ENCODE measurements around the gene TBX6. TPM values are rescaled to one million over a fixed set of nuclear protein-coding genes. Genes with fewer than 3 reads are reported as not detected.
"Not testable (repeated sequence)": the region's sequence is repeated elsewhere in the genome, so short reads cannot be mapped to it uniquely, and the experiment has no call there.

The TBX6 gene
- polyA plus RNA-seq, 1 donor from 2014 or later, result not detected

- Histone ChIP-seq H3F3A (ENCODE audit: insufficient read depth, low read length, poor library complexity, severe bottlenecking) (no peaks in the 10 kb centered on the region), H4K20me1 (ENCODE audit: insufficient read depth) (no peaks in the 10 kb centered on the region), H3K79me2 (replicated peaks; ENCODE audit: insufficient read depth, low read length) (no peaks in the 10 kb centered on the region), H3K4me2 (ENCODE audit: low read length) (no peak overlapping the region), H3K36me3 (ENCODE audit: insufficient read depth, low read length) (no peaks in the 10 kb centered on the region), H3K4me3 (ENCODE audit: low read length) (no peak overlapping the region), H3K9me3 (ENCODE audit: low read length) (no peaks in the 10 kb centered on the region), H3K27ac (ENCODE audit: low read length) (no peak overlapping the region), H2AFZ (ENCODE audit: low read depth, low read length) (no peak overlapping the region), H3K9ac (ENCODE audit: low read length) (no peak overlapping the region), H3K9me2 (ENCODE audit: insufficient read depth, low read length) (no peaks in the 10 kb centered on the region), H3K27me3 (ENCODE audit: insufficient read depth, low read depth, low read length) (no peaks in the 10 kb centered on the region)
- TF ChIP-seq, protein P1, sequence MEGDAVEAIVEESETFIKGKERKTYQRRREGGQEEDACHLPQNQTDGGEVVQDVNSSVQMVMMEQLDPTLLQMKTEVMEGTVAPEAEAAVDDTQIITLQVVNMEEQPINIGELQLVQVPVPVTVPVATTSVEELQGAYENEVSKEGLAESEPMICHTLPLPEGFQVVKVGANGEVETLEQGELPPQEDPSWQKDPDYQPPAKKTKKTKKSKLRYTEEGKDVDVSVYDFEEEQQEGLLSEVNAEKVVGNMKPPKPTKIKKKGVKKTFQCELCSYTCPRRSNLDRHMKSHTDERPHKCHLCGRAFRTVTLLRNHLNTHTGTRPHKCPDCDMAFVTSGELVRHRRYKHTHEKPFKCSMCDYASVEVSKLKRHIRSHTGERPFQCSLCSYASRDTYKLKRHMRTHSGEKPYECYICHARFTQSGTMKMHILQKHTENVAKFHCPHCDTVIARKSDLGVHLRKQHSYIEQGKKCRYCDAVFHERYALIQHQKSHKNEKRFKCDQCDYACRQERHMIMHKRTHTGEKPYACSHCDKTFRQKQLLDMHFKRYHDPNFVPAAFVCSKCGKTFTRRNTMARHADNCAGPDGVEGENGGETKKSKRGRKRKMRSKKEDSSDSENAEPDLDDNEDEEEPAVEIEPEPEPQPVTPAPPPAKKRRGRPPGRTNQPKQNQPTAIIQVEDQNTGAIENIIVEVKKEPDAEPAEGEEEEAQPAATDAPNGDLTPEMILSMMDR (IDR thresholded peaks at IDR 0.05; ENCODE audit: poor library complexity, severe bottlenecking), result no peak
- TF ChIP-seq TAF1 (IDR thresholded peaks at IDR 0.05; ENCODE audit: low read depth) (no peak), EZH2 (IDR thresholded peaks at IDR 0.05; ENCODE audit: borderline replicate concordance, insufficient read depth, low read length, poor library complexity, severe bottlenecking) (no peak), MXI1 (conservative IDR thresholded peaks at IDR 0.05; ENCODE audit: poor library complexity, severe bottlenecking) (no peak), EP300 (conservative IDR thresholded peaks at IDR 0.05; ENCODE audit: poor library complexity, severe bottlenecking) (no peak)
These were observed 45.5 kb downstream of the TBX6 start for GRCh38 chr16:30046178-30046577.

DNA sequence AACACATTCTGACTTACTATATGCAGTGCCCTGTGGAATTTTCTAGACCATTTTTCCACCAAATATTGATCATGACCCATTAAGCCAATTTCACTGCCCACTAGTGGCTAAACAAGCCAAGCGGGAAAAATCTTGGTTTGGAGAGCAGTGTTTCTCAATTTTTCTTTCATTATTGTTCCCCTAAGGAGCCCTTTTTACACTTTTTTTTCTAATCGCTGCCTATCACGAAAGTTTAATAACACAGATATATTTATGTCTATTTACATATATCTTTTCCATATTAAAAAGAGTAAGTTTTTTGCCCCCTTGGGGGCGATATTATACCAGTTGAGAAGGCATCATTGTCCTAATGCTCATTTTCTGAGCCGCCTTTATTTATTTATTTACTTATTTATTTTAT lies 49.9 kb downstream of the TBX6 start:
- no peak overlapping the region for H3K4me3 ChIP-seq (ENCODE audit: low read length)

GRCh38 chr16:30040690-30041089 lies 51.0 kb downstream of the TBX6 start:
- H2AFZ ChIP-seq (ENCODE audit: low read depth, low read length); H3K9me3 ChIP-seq (ENCODE audit: low read length); H3K79me2 ChIP-seq (replicated peaks; ENCODE audit: insufficient read depth, low read length); H3K27me3 ChIP-seq (ENCODE audit: insufficient read depth, low read depth, low read length); H3K36me3 ChIP-seq (ENCODE audit: insufficient read depth, low read length); H3K4me2 ChIP-seq (ENCODE audit: low read length); H3F3A ChIP-seq (ENCODE audit: insufficient read depth, low read length, poor library complexity, severe bottlenecking); H3K9me2 ChIP-seq (ENCODE audit: insufficient read depth, low read length); H3K4me3 ChIP-seq (ENCODE audit: low read length); H4K20me1 ChIP-seq (ENCODE audit: insufficient read depth); H3K27ac ChIP-seq (ENCODE audit: low read length); H3K9ac ChIP-seq (ENCODE audit: low read length): not testable (repeated sequence)

More for the DNA sequence above, 49.9 kb downstream of the TBX6 start:
- Histone ChIP-seq H3K27ac (ENCODE audit: low read length) (no peak overlapping the region), H3K9ac (ENCODE audit: low read length) (no peak overlapping the region), H3K4me2 (ENCODE audit: low read length) (no peak overlapping the region), H3F3A (ENCODE audit: insufficient read depth, low read length, poor library complexity, severe bottlenecking) (no peaks in the 10 kb centered on the region), H3K9me2 (ENCODE audit: insufficient read depth, low read length) (no peaks in the 10 kb centered on the region), H2AFZ (ENCODE audit: low read depth, low read length) (no peak overlapping the region), H3K9me3 (ENCODE audit: low read length) (no peaks in the 10 kb centered on the region), H3K36me3 (ENCODE audit: insufficient read depth, low read length) (no peaks in the 10 kb centered on the region), H3K79me2 (replicated peaks; ENCODE audit: insufficient read depth, low read length) (no peaks in the 10 kb centered on the region), H3K27me3 (ENCODE audit: insufficient read depth, low read depth, low read length) (no peaks in the 10 kb centered on the region), H4K20me1 (ENCODE audit: insufficient read depth) (no peaks in the 10 kb centered on the region)
- TF ChIP-seq EZH2 (IDR thresholded peaks at IDR 0.05; ENCODE audit: borderline replicate concordance, insufficient read depth, low read length, poor library complexity, severe bottlenecking), result no peak
- TF ChIP-seq, protein P1 (IDR thresholded peaks at IDR 0.05; ENCODE audit: poor library complexity, severe bottlenecking), result peak; percentile 38

Data from neural cell (in vitro differentiated cells).